ENCODE results near the gene OTUD5.
A peak's percentile ranks its signal among the peaks of the same experiment; 100 is the strongest.

The OTUD5 gene

GRCh38 chrX:48914593-48915493, 42.6 kb downstream of the OTUD5 start:
- TF ChIP-seq POLR2AphosphoS5 (IDR thresholded peaks at IDR 0.05; ENCODE audit: low read depth), result no peak
- TF ChIP-seq SPI1 (IDR thresholded peaks at IDR 0.05; ENCODE audit: borderline replicate concordance, low read depth), result no peak
- TF ChIP-seq GABPA (IDR thresholded peaks at IDR 0.05; ENCODE audit: low read depth), result no peak
- TF ChIP-seq REST (IDR thresholded peaks at IDR 0.05; ENCODE audit: insufficient replicate concordance, low read depth), result no peak
- no peak for TF ChIP-seq CTCF (IDR thresholded peaks at IDR 0.05; ENCODE audit: insufficient read depth, low read length)
- Histone ChIP-seq H3K27me3 (ENCODE audit: insufficient read depth, poor library complexity, severe bottlenecking) (no peaks in the 10 kb centered on the region), H3K27ac (replicated peaks) (no peak overlapping the region), H3K4me3 (replicated peaks; ENCODE audit: insufficient read depth, low read length) (no peak overlapping the region)
- DNase-seq (ENCODE audit: low read depth in 1 of 2, low spot score in 1 of 2), result no peak

DNA sequence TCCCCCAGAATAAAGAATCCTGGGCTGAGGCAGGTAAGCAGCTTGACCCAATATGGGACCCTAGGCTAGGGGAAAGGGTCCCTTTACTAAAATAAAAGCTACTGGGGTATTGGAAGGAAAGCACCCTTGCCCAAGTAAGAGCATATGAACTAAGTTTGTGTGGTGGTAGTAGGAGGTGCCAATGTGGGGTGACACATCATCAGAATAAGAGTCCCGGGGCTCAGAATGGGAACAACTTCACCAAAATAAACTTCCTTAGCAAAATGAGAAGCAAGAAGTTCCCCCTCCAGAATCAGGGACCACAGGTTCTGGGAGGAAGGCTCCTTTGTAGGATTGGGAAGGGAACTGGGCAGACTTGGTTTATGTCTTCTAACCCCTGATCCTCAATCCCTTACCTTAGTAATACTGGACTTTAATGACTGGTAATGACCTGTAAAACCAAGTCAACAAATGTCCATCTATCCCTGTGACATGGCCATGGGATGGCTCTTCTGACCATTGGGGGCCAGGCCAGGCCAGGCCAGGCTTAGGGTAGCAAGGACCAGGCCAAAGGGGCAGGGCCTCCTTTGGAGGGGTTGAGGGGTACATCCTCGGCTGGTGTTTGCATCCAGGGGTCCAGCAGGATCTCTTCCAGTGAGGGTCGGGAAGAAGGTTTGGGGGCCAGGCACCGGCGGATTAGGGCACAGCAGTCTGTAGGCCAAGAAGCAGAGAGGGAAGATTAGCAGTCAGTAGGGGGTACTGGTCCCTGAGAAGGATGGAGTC, 43.6 kb downstream of the OTUD5 start:
- Histone ChIP-seq H3K4me3 (replicated peaks; ENCODE audit: insufficient read depth, low read length) (no peak overlapping the region), H3K27me3 (ENCODE audit: insufficient read depth, poor library complexity, severe bottlenecking) (no peaks in the 10 kb centered on the region), H3K27ac (replicated peaks) (no peak overlapping the region)
- DNase-seq (ENCODE audit: low read depth in 1 of 2, low spot score in 1 of 2), result no peak
- TF ChIP-seq GABPA (IDR thresholded peaks at IDR 0.05; ENCODE audit: low read depth) (no peak), POLR2AphosphoS5 (IDR thresholded peaks at IDR 0.05; ENCODE audit: low read depth) (no peak), CTCF (IDR thresholded peaks at IDR 0.05; ENCODE audit: insufficient read depth, low read length) (no peak), REST (IDR thresholded peaks at IDR 0.05; ENCODE audit: insufficient replicate concordance, low read depth) (no peak), SPI1 (IDR thresholded peaks at IDR 0.05; ENCODE audit: borderline replicate concordance, low read depth) (no peak)

DNA sequence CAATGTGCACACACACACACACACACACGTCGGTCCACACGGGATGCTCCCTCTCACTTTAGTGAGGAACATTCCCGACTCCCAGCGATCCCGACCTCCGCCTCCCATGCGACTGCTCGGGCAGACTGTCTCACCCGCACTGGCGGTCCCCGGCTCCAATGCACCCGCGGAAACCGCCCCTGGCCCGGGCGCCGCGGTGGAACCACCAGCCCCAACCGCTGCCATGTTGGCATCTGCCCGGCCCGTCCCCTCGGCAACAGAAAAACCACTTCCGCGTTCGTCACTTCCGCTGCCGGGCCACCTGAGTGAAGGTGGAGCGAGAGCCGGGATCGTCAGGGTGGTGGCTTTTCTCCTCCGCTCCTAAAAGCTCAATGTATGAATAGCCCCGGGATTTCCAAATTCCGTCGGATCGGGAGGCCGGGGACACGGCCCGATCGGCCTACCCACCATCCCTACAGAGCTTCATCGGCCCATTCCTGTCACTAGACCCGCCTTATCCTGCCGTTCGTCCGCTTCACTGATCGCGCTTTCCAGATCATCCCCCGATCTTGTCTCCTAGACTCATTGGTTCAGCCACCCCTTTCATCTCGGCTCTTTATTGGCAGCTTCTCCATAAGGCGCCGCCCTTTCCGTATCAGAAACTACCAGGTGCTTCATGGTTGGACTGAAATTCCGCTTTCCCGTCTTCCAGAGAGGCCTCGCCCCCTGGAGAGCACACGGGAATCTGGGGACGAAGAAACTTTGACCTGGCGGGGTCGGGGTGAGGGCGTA, 45.8 kb downstream of the OTUD5 start, which contains the start of gene SLC35A2:
Gene SLC35A2 (minus strand): TSS at position 235 of the 771 bp plus-strand sequence. CDS start 10 bp downstream, at position 225.
- Histone ChIP-seq H3K4me3 (replicated peaks; ENCODE audit: insufficient read depth, low read length) (peak within 1 kb of the TSS; percentile 81), H3K27ac (replicated peaks) (peak within 1 kb of the TSS; percentile 83), H3K27me3 (ENCODE audit: insufficient read depth, poor library complexity, severe bottlenecking) (no peaks in the 10 kb centered on the region)
- peak; percentile 43 to 79 for DNase-seq (ENCODE audit: low read depth in 1 of 2, low spot score in 1 of 2)
- TF ChIP-seq SPI1 (IDR thresholded peaks at IDR 0.05; ENCODE audit: borderline replicate concordance, low read depth) (0 out of 2 replicates have a peak, but pooled peaks have one; percentile 38), POLR2AphosphoS5 (IDR thresholded peaks at IDR 0.05; ENCODE audit: low read depth) (peak; percentile 46), REST (IDR thresholded peaks at IDR 0.05; ENCODE audit: insufficient replicate concordance, low read depth) (no peak), CTCF (IDR thresholded peaks at IDR 0.05; ENCODE audit: insufficient read depth, low read length) (no peak), GABPA (IDR thresholded peaks at IDR 0.05; ENCODE audit: low read depth) (peak; percentile 79)
